Measurements from ENCODE around the gene EGFLAM. TPM values are rescaled to one million over a fixed set of nuclear protein-coding genes. Genes with fewer than 3 reads are reported as not detected.
A peak's percentile ranks its signal among the peaks of the same experiment; 100 is the strongest.

The EGFLAM gene
- polyA plus RNA-seq, 1 experiment: 16.4 TPM

DNA sequence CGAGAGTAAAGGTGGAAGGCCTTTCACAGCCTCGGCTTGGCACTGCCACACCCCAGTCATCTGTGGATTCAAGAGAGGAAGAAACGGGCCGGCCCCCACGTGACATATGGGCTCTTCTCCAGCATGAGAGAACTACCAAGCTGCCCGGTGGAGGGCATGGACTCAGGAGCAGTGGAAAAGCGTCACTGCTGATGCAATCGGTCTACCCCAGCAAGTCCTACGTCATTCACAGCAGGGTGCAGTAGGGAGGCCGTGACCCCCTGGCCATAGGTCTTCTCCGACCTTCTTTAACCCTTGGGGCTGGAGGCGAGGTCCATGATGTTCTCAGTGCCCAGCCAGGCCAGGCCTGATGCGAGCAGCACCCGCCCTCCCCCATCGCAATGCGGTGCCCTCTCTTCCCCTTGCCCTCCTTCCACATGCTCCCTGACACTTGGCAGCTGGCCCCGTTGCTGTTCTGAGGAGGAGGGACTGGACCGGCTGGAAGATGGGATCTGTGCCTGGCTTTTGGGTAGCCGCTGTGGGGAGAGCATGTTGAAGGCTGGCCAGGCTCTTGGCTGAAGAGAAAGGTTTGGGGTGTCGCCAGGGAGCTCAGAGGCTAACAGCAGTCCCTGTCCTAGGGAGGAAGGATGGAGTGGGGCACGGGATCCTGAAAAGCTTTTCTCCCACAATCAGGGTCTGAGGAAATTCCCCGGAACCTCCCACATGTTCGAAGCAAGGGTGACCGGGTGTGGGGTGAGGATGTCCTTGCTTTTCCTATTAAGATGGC is 208.2 kb downstream of the EGFLAM start:
- ChIA-PET POLR2A (interaction anchor here (0.8 to 1.7 kb wide), 4 partner anchors 25 to 378 kb away, joined by 3 to 4 read pairs (median 3); no protein-coding TSS in a partner anchor), CTCF (interaction anchor here (0.6 to 3.6 kb wide), 8 partner anchors 25 to 343 kb away, joined by 3 to 30 read pairs (median 4); no protein-coding TSS in a partner anchor)
- TF ChIP-seq, protein P1, sequence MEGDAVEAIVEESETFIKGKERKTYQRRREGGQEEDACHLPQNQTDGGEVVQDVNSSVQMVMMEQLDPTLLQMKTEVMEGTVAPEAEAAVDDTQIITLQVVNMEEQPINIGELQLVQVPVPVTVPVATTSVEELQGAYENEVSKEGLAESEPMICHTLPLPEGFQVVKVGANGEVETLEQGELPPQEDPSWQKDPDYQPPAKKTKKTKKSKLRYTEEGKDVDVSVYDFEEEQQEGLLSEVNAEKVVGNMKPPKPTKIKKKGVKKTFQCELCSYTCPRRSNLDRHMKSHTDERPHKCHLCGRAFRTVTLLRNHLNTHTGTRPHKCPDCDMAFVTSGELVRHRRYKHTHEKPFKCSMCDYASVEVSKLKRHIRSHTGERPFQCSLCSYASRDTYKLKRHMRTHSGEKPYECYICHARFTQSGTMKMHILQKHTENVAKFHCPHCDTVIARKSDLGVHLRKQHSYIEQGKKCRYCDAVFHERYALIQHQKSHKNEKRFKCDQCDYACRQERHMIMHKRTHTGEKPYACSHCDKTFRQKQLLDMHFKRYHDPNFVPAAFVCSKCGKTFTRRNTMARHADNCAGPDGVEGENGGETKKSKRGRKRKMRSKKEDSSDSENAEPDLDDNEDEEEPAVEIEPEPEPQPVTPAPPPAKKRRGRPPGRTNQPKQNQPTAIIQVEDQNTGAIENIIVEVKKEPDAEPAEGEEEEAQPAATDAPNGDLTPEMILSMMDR (IDR thresholded peaks at IDR 0.05; ENCODE audit: low read depth, low read length): no peak
- no peak overlapping the region for H3K4me3 ChIP-seq (ENCODE audit: low read depth, low read length)
- peak overlapping the region; percentile 66 for H3K27ac ChIP-seq (ENCODE audit: low read depth, low read length)
- H3K9me3 ChIP-seq (ENCODE audit: control insufficient read depth, insufficient read depth, low read length): peaks cover 3% of the 10 kb centered on the region; the same call in 1 of the 2 replicates
- DNase-seq (ENCODE audit: low read depth, low spot score): no peak
- H3K27me3 ChIP-seq (ENCODE audit: control insufficient read depth, insufficient read depth, low read length): no peaks in the 10 kb centered on the region

DNA sequence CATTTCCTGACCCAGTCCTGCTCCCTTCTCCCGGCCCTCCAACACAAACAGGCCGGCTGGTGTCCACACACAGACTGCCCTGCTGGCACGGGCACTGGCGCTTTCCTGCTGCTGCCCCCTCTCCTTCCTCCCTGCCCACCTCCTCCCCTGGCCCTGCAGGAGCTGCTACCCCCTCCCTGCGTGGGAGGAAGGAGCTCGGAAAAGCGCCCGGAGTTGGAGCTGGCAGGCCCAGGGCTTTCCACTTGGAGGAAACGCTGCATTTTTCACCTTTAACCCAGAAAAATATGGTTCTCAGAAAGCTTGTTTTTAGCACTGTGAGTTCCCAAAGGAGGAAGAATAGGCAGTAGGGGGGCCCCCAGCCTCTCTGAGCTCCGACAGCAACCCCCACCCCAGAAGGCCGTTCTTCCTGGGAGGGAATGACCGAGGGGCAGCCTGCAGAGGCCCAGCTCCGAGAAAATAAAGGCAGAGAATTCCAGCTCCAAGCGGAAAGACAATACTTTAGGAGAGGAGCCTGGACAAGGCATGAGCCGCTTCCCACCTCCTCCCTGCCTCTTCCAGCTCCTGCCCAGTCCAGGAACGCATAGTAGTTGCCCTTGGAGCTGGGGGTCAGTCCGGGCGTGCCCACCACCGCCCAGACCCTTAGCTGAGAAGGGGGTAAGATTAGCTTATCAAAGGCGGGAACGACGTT is 209.1 kb downstream of the EGFLAM start:
- DNase-seq (ENCODE audit: low read depth, low spot score): no peak
- H3K9me3 ChIP-seq (ENCODE audit: control insufficient read depth, insufficient read depth, low read length): peaks cover 3% of the 10 kb centered on the region; the same call in 1 of the 2 replicates
- peak overlapping the region; percentile 34 for H3K4me3 ChIP-seq (ENCODE audit: low read depth, low read length)
- ChIA-PET CTCF (interaction anchor here (0.6 to 3.6 kb wide), 9 partner anchors 25 to 342 kb away, joined by 3 to 30 read pairs (median 4); no protein-coding TSS in a partner anchor), POLR2A (interaction anchor here (0.8 to 1.8 kb wide), 7 partner anchors 26 to 377 kb away, joined by 3 to 9 read pairs (median 3); no protein-coding TSS in a partner anchor)
- no peaks in the 10 kb centered on the region for H3K27me3 ChIP-seq (ENCODE audit: control insufficient read depth, insufficient read depth, low read length)
- peak overlapping the region; percentile 66 for H3K27ac ChIP-seq (ENCODE audit: low read depth, low read length)
- TF ChIP-seq, protein P1 (IDR thresholded peaks at IDR 0.05; ENCODE audit: low read depth, low read length): no peak

DNA sequence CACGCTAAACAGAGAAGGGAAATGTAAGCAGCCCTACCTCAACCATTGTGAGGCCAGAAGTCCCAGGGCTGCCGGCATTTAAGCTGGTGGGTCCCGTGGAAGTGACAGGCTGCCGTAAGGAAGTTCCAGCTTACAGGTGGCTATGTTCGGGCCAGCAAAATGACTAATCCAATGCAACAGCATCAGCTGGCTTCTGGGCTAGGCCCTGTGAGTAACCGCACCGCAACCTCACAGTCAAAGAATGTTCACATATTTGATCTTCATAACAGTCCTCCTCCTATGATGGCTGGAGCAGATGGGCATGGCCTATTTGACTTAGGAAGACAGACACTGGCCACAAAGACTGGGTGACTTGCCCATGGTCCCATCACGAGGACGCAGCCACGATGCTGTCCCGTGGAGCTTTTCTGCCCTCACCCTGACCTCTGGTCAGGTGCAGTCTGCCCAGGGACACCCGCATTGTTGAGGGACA is 209.9 kb downstream of the EGFLAM start:
- TF ChIP-seq, protein P1 (IDR thresholded peaks at IDR 0.05; ENCODE audit: low read depth, low read length): no peak
- no peak overlapping the region for H3K4me3 ChIP-seq (ENCODE audit: low read depth, low read length)
- H3K27me3 ChIP-seq (ENCODE audit: control insufficient read depth, insufficient read depth, low read length): no peaks in the 10 kb centered on the region
- peak; percentile 85 for DNase-seq (ENCODE audit: low read depth, low spot score)
- peaks cover 3% of the 10 kb centered on the region; the same call in 1 of the 2 replicates for H3K9me3 ChIP-seq (ENCODE audit: control insufficient read depth, insufficient read depth, low read length)
- CTCF ChIA-PET: interaction anchor here (1.1 to 3.6 kb wide), 5 partner anchors 26 to 342 kb away, joined by 4 to 30 read pairs (median 10); no protein-coding TSS in a partner anchor
- H3K27ac ChIP-seq (ENCODE audit: low read depth, low read length): peak overlapping the region; percentile 77
- POLR2A ChIA-PET: interaction anchor here (1.1 to 1.8 kb wide), 5 partner anchors 27 to 297 kb away, joined by 3 to 9 read pairs (median 4); no protein-coding TSS in a partner anchor

DNA sequence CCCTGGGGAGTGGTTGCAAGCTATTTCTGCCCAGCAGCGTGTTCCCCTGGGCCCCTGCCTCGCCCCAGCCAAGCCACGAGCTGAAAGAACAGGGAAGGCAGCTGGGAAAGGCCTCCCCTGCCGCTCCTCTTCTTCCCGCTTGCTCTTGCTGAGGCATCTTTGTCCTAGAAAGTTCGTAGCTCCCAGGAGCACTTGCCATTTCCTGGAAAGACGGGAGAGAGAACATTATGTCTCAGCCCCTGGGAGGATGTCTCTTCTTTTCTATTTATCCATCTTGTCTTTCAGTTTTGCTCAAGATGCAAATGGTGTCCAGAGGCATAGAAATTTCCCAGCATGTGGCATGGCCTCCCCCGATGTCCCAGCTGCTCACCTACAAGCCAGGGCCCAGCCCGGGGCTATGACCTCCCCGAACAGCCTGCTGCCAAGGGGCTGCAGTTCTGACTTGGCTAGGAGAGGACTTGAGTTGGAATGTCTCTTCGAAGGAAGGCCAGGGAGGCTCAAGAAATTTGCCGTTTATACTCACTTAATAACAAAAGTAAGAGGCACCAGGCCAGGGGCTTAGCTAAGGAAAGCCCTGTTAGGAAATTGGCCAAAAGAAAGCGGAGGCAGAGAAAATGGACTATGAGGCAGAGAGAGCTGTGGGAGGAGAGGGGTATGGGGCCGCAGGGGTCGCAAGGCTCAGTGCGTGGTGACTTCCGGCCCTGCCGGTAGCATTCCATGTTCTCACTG is 210.8 kb downstream of the EGFLAM start:
- CTCF ChIA-PET: interaction anchor here (0.6 to 3.6 kb wide), 4 partner anchors 27 to 605 kb away, joined by 3 to 30 read pairs (median 14); no protein-coding TSS in a partner anchor
- TF ChIP-seq, protein P1 (IDR thresholded peaks at IDR 0.05; ENCODE audit: low read depth, low read length): no peak
- no peak overlapping the region for H3K4me3 ChIP-seq (ENCODE audit: low read depth, low read length)
- H3K27ac ChIP-seq (ENCODE audit: low read depth, low read length): peak overlapping the region; percentile 77
- no peak for DNase-seq (ENCODE audit: low read depth, low spot score)
- POLR2A ChIA-PET: interaction anchor here (0.5 to 1.8 kb wide), 3 partner anchors 138 to 384 kb away, joined by 3 to 9 read pairs (median 5); no protein-coding TSS in a partner anchor
- no peaks in the 10 kb centered on the region for H3K27me3 ChIP-seq (ENCODE audit: control insufficient read depth, insufficient read depth, low read length)
- H3K9me3 ChIP-seq (ENCODE audit: control insufficient read depth, insufficient read depth, low read length): peaks cover 3% of the 10 kb centered on the region; the same call in 1 of the 2 replicates

Measured in AG04450 (cell line).